Upper lobe of left lung (tissue), 4 donors: ENCODE measurements around the gene ACVR1B.

ENCODE experiments used
- POLR2A ChIP-seq, 4 donors: fragments of 450-650 bp; IDR thresholded peaks; one replicate each; pipeline ENCODE4 v1.5.1; 2016 to 2017; ENCODE audit warnings: antibody characterized with exemption in 4 of 4, mild to moderate bottlenecking in 2 of 4
- POLR2AphosphoS5 ChIP-seq, 2 donors: sonication (generic); formaldehyde crosslinking; IDR thresholded peaks; one replicate each; pipeline ENCODE4 v1.5.1; 2017; ENCODE audit warnings: antibody characterized with exemption in 2 of 2
- TF ChIP-seq, protein P1 (sequence below), 6 experiments: fragments of 450-650 bp in 4 of 6; fragments of 200-600 bp in 2 of 6; sonication (generic) in 2 of 6; IDR thresholded peaks; one replicate each; pipeline ENCODE4 v1.5.1; 2016 to 2019; ENCODE audit warnings: antibody characterized with exemption in 6 of 6

DNA sequence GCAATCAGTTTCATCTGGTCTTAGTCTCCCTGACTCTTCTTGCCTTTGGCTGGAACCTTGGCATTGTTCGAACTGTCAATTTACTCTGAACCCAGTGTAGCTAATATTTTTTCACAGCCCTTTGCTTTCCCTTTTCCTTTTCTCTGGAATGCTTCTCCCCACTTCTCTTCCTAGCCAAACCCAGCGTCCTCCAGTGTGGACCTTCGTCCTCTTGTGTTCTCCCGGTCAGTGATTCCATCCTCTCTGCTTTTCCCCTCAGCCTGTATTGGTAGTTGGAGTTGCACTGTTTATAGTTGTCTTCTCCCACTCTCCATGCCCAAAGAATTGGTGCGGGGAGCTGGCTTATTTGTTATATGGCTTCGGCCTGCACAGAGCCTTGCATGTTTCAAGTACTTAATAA, 9.4 kb downstream of the ACVR1B start:
- no peak for TF ChIP-seq POLR2A (IDR thresholded peaks at IDR 0.05)
- TF ChIP-seq, protein P1, sequence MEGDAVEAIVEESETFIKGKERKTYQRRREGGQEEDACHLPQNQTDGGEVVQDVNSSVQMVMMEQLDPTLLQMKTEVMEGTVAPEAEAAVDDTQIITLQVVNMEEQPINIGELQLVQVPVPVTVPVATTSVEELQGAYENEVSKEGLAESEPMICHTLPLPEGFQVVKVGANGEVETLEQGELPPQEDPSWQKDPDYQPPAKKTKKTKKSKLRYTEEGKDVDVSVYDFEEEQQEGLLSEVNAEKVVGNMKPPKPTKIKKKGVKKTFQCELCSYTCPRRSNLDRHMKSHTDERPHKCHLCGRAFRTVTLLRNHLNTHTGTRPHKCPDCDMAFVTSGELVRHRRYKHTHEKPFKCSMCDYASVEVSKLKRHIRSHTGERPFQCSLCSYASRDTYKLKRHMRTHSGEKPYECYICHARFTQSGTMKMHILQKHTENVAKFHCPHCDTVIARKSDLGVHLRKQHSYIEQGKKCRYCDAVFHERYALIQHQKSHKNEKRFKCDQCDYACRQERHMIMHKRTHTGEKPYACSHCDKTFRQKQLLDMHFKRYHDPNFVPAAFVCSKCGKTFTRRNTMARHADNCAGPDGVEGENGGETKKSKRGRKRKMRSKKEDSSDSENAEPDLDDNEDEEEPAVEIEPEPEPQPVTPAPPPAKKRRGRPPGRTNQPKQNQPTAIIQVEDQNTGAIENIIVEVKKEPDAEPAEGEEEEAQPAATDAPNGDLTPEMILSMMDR (IDR thresholded peaks at IDR 0.05), result no peak
- no peak for TF ChIP-seq POLR2AphosphoS5 (IDR thresholded peaks at IDR 0.05)
